Activated CD4-positive, alpha-beta memory T cell treated with anti-CD3 and anti-CD28 coated beads for 36 hours (primary cell): ENCODE data around the gene CLCN3. TPM values are rescaled to one million over a fixed set of nuclear protein-coding genes. Genes with fewer than 3 reads are reported as not detected.
"Not testable (repeated sequence)": the region's sequence is repeated elsewhere in the genome, so short reads cannot be mapped to it uniquely, and the experiment has no call there.

Experiments
- CTCF ChIA-PET: fragments of 350-600 bp; sonication (Branson Sonifier 250); formaldehyde crosslinking; loops from one replicate; lab custom pipeline; 2021; ENCODE audit warnings: antibody characterized with exemption, inconsistent platforms; lab: Charles Lee
- POLR2A ChIA-PET: fragments of 350-600 bp; sonication (Branson Sonifier 250); formaldehyde crosslinking; loops from one replicate; lab custom pipeline; 2021; ENCODE audit warnings: antibody characterized with exemption; lab: Charles Lee
- DNase-seq: peaks from one replicate; pipeline ENCODE4 v3.0.0-alpha.2; 2020
- H3K27ac Mint-ChIP-seq: one replicate; pipeline ENCODE4 v1.8.0; 2021; ENCODE audit warnings: mixed read lengths
- H3K27me3 Mint-ChIP-seq: one replicate; pipeline ENCODE4 v1.8.0; 2021; ENCODE audit warnings: mixed read lengths
- H3K36me3 Mint-ChIP-seq: one replicate; pipeline ENCODE4 v1.8.0; 2021; ENCODE audit warnings: mixed read lengths
- H3K4me1 Mint-ChIP-seq: one replicate; pipeline ENCODE4 v1.8.0; 2021; ENCODE audit warnings: low read depth, mixed read lengths
- H3K4me3 Mint-ChIP-seq: one replicate; pipeline ENCODE4 v1.8.0; 2021; ENCODE audit warnings: mild to moderate bottlenecking, mixed read lengths
- H3K9me3 Mint-ChIP-seq: one replicate; pipeline ENCODE4 v1.8.0; 2021; ENCODE audit warnings: mixed read lengths
- intact Hi-C: fragments of 100-400 bp; cut with micrococcal nuclease; formaldehyde crosslinking; loops from one replicate; pipeline ENCODE4 v1.15.1; 2023
- total RNA-seq, 2 experiments: library from RNA; stranded (reverse); gene quantifications; one replicate each; pipeline ENCODE4 v1.2.3, GENCODE V29; 2021

Gene CLCN3
- total RNA-seq, 2 experiments from 2014 or later, result 17.3 to 18.6 TPM

GRCh38 chr4:169761846-169762245, 141.5 kb downstream of the CLCN3 start:
- no peaks in the 10 kb centered on the region for H3K9me3 Mint-ChIP-seq
- intact Hi-C loops, result no loop called here
- H3K4me3 Mint-ChIP-seq, result no peak overlapping the region
- DNase-seq, result no peak
- no peak overlapping the region for H3K27ac Mint-ChIP-seq
- H3K36me3 Mint-ChIP-seq, result no peaks in the 10 kb centered on the region
- peaks cover 2% of the 10 kb centered on the region for H3K27me3 Mint-ChIP-seq
- CTCF ChIA-PET, result no interaction called here
- H3K4me1 Mint-ChIP-seq, result peaks cover 9% of the 10 kb centered on the region
- POLR2A ChIA-PET, result no interaction called here

GRCh38 chr4:169765835-169766234, 145.5 kb downstream of the CLCN3 start:
- intact Hi-C loops, result no loop called here
- no peak for DNase-seq
- POLR2A ChIA-PET, result no interaction called here
- CTCF ChIA-PET, result no interaction called here
- Mint-ChIP-seq H3K4me1 (no peaks in the 10 kb centered on the region), H3K27ac (no peak overlapping the region), H3K4me3 (no peak overlapping the region), H3K27me3 (peaks cover 2% of the 10 kb centered on the region), H3K9me3 (no peaks in the 10 kb centered on the region), H3K36me3 (no peaks in the 10 kb centered on the region)

- H3K4me3 Mint-ChIP-seq, result no peak overlapping the region
- no peak overlapping the region for H3K27ac Mint-ChIP-seq
- ChIA-PET CTCF (interaction anchor here (1.0 kb wide), 1 partner anchor 153 kb away, joined by 3 read pairs; no protein-coding TSS in a partner anchor), POLR2A (no interaction called here)
- no peak for DNase-seq
- no peaks in the 10 kb centered on the region for H3K9me3 Mint-ChIP-seq
- H3K4me1 Mint-ChIP-seq, result no peaks in the 10 kb centered on the region
- intact Hi-C loops, result no loop called here
- H3K36me3 Mint-ChIP-seq, result no peaks in the 10 kb centered on the region
- H3K27me3 Mint-ChIP-seq, result peaks cover 2% of the 10 kb centered on the region
These were observed 146.4 kb downstream of the CLCN3 start for GRCh38 chr4:169766741-169767140.

- CTCF ChIA-PET, result no interaction called here
- peaks cover 2% of the 10 kb centered on the region for H3K27me3 Mint-ChIP-seq
- H3K36me3 Mint-ChIP-seq, result no peaks in the 10 kb centered on the region
- no peak for DNase-seq
- intact Hi-C loops, result no loop called here
- H3K4me1 Mint-ChIP-seq, result no peaks in the 10 kb centered on the region
- H3K4me3 Mint-ChIP-seq, result no peak overlapping the region
- no peaks in the 10 kb centered on the region for H3K9me3 Mint-ChIP-seq
- H3K27ac Mint-ChIP-seq, result no peak overlapping the region
- POLR2A ChIA-PET, result no interaction called here
These were observed 148.0 kb downstream of the CLCN3 start for GRCh38 chr4:169768385-169768784.

GRCh38 chr4:169770416-169770815, 150.0 kb downstream of the CLCN3 start:
- intact Hi-C loops, result no loop called here
- CTCF ChIA-PET, result no interaction called here
- no peaks in the 10 kb centered on the region for H3K36me3 Mint-ChIP-seq
- POLR2A ChIA-PET, result no interaction called here
- no peaks in the 10 kb centered on the region for H3K9me3 Mint-ChIP-seq
- H3K4me1 Mint-ChIP-seq, result no peaks in the 10 kb centered on the region
- no peak overlapping the region for H3K4me3 Mint-ChIP-seq
- DNase-seq, result no peak
- H3K27ac Mint-ChIP-seq, result no peak overlapping the region
- peaks cover 7% of the 10 kb centered on the region for H3K27me3 Mint-ChIP-seq

- H3K36me3 Mint-ChIP-seq, H3K27ac Mint-ChIP-seq, H3K9me3 Mint-ChIP-seq, CTCF ChIA-PET, POLR2A ChIA-PET, H3K4me1 Mint-ChIP-seq, DNase-seq, H3K4me3 Mint-ChIP-seq, intact Hi-C loops: not testable (repeated sequence)
- H3K27me3 Mint-ChIP-seq, result peaks cover 16% of the 10 kb centered on the region
These were observed 151.2 kb downstream of the CLCN3 start for GRCh38 chr4:169771556-169772080.

Other genes starting within 250 kb of the CLCN3 start
- 10 to 100 TPM; 10.7 to 11.4 TPM for gene NEK1, start 8.0 kb upstream of the CLCN3 start, total RNA-seq
- 10 to 100 TPM; 36.6 to 41.1 TPM for gene HPF1, start 137.4 kb downstream of the CLCN3 start, total RNA-seq